Activated CD8-positive, alpha-beta memory T cell treated with anti-CD3 and anti-CD28 coated beads, Interleukin-2, amount 50 U/mL, for 1 hour (primary cell): ENCODE data around the gene DCHS1.

Experiments used
- DNase-seq: peaks from one replicate; pipeline ENCODE4 v3.0.0-alpha.2; 2020; ENCODE audit errors: extremely low read depth

DCHS1 gene

DNA sequence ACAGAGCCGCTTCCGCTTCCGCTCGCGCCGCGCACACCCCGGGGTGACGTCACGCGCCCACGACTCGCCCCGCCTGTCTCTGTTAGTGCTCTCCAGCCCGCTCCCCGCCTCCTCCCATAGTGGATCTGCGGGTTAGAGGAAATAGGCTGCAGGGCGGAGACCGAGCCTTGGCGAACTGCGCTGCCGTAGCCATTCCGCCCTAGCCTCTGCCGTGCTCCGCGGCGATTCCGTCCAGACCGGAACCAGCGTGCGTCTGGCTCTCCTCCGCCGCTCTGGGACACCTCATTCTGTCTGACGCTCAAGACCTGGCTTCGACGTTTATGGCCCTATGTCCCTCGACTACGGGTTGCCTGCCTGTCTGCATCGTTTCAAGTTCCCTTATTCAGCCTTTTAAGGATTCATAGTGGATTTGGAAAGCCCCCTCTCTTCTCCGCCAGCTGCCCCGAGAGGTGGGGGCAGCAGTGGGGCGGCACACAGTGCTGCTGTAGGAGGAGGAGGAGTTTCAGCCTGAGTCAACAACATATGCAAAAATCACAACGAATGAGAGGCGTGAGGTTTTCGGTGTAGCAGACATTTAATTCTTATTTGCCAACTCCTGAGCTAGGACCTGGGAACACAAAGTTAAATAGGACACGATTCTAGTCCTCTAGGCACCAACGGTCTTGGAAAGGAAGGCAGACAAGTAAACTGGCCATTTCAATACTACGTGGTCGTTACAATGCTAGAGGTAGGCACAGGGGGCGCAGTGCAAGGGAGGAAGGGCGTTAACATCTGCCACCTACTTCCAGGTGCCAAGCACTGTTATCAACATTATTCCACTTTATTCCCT is 43.2 kb downstream of the DCHS1 start, which contains the start of gene TAF10:
Gene TAF10, minus strand, starts transcription at position 4 of the 829 bp plus-strand sequence. CDS start 27 bp downstream, outside the sequence.
- peak; percentile 93 for DNase-seq

DNA sequence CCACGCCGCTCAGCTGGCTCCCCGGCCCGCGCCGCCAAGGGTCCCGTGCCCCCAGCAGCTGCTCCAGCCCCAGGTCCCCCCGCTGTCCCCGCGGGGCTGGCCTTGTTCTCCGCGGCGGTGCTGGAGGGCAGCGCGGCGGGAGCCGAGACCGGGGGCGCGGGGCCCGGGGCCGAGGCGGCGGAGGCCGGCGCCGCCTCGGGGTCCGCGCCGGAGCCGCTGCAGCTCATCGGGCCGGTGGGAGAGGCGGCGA is 43.7 kb downstream of the DCHS1 start:
- DNase-seq = no peak

DNA sequence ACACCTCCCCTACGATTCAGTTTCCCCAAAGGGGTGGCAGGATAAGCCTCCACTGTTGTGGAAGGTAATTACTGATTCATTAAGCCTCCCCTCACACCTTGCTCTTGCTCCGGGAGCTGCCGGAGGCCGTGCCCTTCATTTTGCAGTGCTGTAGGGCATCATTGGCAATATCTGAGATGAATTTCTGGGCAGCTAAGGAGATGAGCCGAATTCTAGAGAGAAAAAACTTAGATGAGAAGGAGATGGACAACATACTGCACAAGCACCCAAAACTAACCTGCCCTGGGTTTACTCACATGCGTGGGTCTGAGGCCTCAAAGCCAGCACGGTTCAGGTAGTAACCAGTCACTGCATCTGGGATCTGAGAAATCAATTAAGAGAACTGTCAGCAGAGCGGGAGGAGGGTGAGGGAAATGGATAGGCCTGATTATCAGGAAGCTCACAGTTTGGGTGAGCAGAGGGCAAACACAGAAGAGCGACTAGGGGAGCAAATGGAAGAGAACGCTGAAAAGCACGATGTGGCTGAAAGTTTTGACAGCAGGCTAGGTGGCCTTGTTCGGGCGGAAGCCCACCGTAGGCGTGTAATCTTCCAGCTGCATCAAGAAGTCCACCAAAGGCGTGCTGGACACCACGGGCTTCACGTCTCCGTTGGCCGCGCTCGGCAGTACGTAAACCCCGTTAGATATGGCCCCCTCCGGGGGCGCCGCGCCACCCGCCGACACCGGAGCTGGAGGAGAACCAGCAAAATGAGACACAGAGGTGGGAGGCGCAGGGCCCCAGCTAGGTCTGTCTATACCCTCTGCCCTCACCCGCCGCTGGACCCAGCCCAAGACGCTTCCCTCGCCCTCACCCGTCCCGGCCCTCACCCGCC is 44.3 kb downstream of the DCHS1 start:
- no peak for DNase-seq

DNA sequence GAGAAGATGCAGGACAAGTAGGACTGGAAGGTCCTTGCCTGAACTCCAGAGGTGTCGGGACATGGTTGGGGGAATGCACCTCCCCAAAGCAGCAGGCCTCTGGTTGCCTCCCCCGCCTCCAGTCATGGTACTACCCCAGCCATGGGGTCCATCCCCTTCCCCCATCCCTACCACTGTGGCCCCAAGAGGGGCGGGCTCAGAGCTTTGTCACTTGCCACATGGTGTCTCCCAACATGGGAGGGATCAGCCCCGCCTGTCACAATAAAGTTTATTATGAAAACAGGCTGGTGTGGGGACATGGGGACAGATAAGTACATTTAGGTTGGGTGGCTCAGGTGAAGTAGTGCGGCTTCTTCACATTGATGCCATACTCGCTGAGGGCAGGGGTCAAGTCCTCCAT is 45.0 kb downstream of the DCHS1 start:
- DNase-seq = no peak

DNA sequence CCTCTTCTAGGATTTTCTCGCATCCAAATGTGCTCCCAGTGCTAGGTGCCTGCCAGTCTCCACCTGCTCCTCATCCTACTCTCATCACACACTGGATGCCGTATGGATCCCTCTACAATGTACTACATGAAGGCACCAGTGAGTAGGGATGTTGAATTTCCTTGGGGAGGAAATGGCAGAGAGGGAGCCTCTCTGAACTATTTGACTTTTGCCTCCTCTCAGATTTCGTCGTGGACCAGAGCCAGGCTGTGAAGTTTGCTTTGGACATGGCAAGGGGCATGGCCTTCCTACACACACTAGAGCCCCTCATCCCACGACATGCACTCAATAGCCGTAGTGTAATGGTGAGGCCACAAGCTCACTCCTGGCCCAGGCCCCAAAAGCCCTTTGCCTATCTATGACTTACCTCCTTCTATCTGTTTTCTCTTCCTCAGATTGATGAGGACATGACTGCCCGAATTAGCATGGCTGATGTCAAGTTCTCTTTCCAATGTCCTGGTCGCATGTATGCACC is 46.0 kb downstream of the DCHS1 start:
- DNase-seq = no peak

DNA sequence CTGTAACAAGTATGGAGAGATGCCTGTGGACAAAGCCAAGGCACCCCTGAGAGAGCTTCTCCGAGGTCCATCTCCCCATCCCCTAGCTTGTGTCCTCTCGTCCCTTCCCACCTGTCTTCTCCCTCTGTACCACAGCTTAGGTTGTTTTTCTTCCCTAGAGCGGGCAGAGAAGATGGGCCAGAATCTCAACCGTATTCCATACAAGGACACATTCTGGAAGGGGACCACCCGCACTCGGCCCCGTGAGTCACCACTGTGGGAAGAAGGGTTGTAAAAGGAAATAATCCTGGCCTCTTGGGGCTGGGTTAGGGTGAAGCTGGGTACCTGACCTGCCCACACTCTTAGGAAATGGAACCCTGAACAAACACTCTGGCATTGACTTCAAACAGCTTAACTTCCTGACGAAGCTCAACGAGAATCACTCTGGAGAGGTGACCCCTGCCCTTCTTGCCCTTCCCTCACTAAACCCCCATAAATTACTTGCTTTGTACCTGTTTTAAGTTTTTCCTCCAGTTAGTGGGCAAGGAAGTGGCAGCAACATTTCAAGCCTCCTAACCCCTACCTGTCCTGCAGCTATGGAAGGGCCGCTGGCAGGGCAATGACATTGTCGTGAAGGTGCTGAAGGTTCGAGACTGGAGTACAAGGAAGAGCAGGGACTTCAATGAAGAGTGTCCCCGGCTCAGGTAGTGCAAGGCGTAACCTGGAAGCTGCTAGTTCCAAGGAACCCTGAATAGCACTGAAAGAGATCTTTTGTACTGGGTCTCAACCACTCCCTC is 46.7 kb downstream of the DCHS1 start:
- no peak for DNase-seq

DNA sequence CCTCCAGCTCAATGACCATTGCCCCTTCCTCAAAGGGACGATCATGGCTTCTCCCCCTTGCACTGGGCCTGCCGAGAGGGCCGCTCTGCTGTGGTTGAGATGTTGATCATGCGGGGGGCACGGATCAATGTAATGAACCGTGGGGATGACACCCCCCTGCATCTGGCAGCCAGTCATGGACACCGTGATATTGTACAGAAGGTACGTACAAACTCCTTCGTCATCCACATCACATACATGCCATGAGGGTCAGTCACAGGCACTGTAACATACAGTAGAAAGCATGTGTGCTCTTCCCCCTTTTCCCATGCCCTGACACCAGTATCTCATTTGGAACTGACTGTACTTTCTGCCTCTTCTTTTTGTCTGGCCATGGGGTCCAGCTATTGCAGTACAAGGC is 47.6 kb downstream of the DCHS1 start:
- DNase-seq = no peak

DNA sequence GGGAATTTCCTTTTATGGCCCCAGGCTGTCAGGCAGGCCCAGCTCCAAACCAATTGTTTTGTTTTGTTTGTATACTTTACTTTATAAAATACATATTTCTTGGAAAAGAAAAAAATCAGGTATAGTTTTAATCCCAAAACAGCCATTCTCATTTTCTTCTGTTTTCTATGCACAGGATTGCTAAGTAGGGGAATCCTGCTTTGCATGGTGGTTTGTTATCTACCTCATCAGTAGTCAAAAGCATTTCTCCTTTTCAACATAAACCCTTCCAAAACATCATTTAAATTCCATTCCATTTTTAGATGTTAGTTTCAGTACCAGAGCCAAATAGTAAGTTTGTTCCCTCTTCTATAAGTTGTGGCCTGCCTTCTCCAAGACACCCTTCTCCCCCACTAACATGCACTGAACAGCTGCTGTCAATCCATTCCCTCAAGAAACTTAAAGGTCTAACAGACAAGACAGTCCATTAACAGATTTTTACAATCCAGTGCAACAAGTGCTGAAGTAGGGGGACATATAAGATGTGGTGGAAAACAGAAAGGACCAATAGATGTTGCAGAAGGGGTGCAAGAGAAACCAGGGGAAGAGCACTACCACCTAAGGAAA is 48.3 kb downstream of the DCHS1 start:
- no peak for DNase-seq

DNA sequence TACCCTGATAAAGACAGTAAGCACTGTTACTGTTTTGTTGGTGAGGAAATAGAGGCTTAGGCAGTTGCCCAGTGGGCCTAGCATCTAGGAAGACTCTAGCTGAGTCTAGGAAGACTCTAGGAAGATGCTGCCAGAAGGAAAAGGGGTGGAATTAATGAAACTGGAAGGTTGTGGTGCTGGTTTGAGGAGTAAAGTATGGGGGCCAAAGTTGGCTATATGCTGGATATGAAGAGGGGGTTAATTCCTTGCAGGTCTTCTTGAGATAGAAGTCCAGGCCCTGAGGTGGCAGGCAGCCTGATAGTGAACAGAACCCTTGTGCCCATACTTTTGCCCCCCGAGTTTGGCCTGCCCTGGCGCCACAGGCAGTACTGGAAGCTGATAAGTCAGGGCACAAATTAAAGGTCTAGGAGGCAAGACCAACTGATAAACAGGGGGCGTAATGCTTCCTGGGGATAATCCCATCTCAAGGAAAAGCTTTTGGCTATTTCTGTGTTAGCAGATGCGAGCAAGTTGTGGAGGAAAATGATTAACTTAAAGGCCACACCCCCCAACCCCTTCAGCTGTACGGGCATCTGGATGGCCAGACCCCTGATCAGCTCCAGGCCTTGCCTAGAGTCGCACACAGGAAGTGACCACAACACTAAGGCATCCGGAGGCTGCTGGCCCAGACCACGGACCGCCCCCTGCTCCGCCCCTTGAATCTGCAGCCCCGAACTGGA is 49.0 kb downstream of the DCHS1 start:
- no peak for DNase-seq

DNA sequence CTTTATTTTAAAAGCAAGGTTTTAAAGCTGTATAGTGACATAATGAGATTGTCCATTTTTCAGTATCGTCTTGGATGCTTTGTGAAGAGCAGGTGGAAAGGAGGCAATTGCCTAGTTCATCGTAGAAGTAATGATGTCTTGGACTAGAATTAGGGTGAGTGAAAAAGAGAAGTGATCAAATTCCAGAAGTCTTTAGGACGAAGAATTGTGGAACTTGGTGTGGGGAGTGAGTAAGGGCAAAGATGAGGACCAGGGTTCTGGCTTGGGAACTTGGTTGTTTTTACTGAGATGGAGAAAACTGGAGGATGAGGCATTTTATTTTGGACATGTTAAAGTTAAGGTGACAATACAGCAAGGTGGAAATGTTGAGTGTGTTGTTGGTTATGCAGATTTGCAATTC is 50.8 kb downstream of the DCHS1 start:
- no peak for DNase-seq

DNA sequence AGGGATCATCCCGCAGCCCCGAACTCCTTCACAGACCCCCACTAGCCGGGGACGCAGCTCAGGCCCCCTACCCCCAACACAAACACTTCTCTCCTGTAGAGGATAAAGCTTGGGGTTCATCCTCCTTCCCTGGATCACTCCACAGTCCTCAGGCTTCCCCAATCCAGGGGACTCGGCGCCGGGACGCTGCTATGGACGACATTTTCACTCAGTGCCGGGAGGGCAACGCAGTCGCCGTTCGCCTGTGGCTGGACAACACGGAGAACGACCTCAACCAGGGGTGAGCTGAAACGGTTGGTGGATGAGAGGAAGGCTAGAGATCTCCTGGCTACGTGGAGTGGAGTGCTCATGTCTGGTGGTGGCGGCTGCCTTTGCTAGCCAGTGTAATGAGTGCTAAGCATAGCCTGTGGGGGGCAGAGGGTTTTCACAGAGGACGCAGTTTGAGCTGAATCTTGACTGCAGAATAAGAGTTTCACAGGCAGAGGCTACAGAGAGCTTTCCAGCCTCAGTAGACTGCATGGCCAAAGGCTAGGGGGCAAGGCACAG is 51.5 kb downstream of the DCHS1 start:
- peak; percentile 51 for DNase-seq

DNA sequence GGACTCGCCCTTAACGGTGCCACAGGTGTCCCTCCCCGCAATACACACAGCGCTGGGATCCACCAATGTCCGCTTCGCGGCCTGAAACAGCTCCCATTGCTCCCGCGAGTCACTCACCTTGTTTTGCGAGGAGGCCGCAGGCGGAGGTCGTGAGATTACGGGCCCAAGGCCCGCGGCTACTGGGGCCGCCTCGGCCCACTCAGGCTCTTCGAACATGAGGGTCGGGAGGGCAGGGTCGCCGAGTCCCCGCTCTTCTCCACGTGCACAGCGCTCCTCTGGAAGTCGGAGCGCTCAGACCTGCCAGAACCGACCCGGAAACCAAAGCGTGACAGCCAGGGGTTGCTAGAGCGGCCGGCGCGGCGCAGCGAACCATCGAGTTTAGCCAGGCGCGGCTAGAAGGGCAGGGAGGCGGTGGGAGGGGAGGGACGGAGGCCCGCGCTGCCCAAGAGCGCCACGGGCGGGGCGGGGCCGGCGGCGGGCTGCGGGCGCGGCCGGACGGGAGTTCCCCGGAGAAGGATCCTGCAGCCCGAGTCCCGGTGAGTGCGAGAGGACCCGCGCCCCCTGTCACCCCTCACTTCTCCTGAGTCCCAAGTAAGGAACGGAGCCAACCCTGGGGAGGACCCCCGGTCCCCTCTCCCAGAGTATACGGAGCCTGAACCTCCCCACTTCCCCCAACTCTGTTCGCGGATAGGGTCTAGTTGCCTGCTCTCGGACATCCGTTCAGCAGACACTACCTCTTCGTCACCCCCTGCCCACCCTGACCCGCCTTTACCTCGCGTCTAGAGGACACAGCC is 52.1 kb downstream of the DCHS1 start, which contains the start of the genes ILK and RRP8:
Gene ILK, plus strand, starts transcription at position 488 of the 794 bp plus-strand sequence. CDS start 498 bp downstream, outside the sequence.
Gene RRP8, minus strand, starts transcription at position 330 of the 794 bp plus-strand sequence. Its CDS starts 114 bp downstream, at position 216.
- DNase-seq = peak; percentile 53

DNA sequence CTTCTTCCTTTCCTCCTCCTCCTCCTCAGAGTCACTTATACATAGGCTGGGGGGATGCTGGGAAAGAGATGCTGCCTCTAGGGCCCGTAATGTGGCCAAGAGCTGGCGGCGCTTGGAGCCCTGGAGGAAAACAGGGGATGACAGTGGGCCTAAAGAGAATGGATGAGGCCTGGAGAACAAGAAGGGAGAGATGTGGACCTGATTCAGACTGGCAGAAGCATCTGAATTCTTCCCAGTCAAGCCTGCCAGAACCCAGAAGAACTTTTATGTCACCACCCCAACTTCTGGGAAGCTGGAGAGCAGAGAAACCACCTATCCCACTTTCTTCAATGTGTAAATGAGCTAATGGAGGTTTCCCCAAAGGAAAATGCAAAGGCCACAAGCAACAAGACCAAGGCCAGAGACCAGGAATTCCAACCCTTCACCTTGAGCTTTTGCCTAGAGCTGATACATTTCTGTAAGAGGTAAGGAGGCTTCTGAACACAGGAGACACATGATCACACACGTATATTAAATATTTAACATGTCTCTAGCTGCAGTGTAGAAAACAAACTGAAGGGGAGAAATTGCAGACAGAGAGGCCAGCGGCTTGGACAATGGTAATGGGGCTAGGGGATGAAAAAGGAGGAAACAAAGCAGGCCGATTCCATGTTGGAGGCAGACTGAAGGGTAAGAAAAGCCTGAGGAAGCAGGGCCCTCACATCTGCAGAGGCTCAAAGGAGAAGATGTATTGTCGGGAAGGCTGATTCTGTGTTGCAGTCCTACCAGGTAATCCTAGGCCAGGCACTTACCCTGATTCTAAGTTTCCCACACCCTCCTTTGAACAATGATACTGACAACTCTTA is 53.3 kb downstream of the DCHS1 start:
- DNase-seq = no peak

DNA sequence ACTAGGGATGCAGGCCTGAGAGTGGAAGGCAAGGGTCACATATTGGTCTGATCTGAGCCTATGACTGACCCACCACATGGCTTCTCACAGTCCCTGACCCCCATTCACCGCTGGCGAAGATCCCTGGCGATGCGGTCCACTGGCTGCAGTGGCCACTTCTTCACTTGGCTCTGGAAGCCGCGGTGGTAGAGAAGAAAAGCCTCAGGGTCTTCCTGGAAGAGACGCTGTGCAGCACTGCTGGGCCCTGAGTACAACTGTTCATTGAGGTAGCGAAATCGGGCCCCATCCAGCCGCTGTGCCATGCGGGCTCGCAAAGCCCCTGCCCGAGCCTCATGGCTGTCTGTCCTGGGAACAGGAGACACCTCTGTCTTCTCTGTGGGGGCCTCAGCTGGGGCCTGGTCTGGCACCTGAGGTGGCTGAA is 54.6 kb downstream of the DCHS1 start:
- no peak for DNase-seq

DNA sequence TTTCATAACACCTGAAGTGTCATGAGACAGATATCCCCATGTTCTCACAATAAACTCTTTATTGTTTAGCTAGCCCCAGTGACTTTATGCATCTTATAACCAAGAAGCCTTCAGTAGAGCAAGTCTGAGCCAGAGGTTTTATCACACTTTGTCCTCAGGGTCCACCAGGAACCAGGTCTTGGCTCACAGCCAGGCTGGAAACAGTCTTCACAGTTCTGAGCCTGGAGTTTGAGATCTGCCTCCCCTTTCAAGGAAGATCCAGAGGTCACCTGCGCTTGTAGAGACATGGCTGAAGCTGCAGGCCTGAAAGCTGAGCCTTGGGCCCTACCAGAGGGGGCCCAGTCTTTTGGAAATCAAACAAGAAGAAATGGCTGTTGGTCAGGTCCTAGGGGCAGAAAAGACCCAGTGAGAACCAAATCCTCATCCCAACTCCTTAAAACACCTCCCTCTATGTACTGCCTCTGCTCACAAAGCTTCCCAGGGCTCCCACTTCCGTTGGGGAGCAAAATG is 55.7 kb downstream of the DCHS1 start:
- no peak for DNase-seq

DNA sequence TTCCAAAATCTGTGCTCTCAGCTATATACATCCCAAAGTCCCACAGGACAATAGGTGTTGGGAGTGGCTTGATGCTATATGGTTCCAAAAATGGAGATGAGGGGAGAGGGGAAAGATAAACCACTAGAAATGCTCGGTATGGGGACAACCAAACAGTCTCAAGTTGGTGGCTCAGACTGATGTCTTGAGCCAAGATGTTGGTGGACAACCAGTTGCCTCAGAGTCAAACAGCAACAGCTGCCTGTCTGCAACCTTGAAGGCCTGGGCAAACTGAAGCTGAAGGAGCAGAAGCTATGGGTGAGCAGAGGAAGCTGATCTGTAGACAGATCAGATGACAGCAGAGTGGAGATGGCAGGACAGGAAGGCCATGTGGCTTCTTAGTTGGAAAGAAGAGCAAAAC is 56.2 kb downstream of the DCHS1 start:
- DNase-seq = no peak

DNA sequence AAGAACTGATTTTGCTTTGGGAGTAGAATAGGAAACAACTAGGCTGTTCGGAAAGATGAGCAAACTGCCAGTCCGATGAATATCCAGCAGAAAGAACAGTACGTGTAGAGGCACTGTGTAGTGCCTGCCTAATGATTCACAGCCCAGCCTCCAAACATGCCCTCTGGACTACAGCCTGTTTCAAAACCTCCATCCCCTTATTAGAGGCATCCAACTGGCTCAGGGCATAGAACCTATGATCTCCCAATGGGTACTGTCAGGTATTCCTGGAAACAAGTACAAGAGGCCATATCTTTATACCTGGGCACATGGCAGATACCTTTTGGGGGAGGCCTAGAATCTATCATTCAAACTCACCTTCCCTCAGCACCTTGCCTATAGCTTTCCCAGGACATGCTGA is 57.1 kb downstream of the DCHS1 start:
- no peak for DNase-seq

DNA sequence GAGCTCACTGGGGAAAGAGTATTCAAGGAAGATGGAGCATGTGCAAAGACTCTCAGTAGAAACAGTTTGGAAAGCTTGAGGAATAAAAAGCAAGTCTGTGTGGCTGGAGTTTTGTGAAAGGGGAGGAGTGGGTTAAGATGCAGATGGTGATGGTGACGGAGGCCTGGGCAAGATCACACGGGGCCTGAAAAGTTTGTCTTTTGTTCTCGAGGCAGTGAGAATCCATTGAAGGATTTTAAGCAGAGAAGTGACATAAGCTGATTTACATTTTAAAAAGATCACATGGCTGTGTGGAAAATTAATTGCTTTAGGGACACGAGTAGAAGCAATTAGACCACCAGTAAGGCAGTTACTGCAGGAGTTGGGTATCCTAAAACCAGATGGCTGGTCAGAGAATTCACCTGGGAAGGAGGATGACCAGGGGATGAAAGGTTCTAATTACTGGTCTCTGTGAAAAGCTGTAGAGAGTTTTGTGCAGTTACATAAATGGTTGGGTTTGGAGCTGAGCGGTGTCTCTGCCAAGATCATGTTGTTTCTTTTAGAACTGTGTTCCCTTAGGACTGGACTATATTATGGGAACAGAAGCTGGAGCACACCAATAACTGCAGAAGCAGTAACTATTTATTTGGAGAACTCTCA is 59.3 kb downstream of the DCHS1 start:
- no peak for DNase-seq
